ENCODE measurements around the gene CA4. TPM values are rescaled to one million over a fixed set of nuclear protein-coding genes. Genes with fewer than 3 reads are reported as not detected.
A peak's percentile ranks its signal among the peaks of the same experiment; 100 is the strongest.

The CA4 gene
- total and polyA plus RNA-seq, 4 donors = 50.0 to 57.6 (median 57.3) TPM

DNA sequence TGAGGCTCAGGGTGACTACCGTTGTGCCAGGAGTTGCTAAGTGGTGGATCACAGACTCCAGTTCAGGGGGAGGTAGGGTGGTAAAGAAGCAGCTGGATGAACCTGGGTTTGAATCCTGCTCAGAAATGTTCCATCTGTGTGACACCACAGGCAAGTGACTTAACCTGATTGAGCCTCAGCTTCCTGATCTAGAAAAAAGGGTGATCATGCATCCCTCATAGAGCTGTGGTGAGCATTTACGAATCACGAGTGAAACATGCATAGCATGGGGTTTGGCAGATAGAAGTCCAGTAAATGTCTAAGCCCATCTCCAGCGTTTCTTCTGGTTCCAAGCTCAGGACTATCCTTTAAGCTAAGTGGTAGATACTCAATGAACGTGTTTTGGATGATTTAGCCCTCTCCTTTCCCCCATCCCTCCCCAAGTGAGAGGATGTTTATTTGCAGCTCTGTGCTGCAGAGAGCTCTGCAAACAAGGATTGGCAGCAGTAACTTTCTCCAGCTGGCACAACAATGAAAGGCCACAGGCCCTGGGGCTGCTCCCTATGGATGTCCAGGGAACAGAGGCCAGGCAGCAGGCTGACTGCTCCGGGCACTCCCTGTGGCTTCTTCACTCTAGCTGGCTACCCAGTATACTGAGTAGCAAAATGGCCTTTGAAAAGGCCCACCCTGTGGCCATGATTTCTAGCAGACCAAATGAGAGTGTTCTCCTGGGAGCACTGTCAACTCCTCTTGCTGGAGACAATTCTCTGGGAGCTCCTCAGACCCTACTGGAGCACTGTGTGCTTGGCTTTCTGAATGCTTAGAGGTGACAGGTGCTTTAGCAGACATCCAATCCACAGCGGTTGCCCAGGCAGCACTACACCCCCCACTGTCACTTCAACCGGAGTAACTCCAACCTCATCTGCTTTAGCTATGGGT is 21.3 kb downstream of the CA4 start:
- H3K27ac ChIP-seq (ENCODE audit: low read depth in 1 of 2, low read length in 1 of 2) = peak overlapping the region in 1 of 2 donors; percentile 86
- no peak overlapping the region for H3K9ac ChIP-seq (ENCODE audit: insufficient read depth in 1 of 2, low read length in 2 of 2)
- H3K9me3 ChIP-seq (ENCODE audit: control insufficient read depth in 4 of 4, insufficient read depth in 3 of 4, low read length in 3 of 4) = no peaks in the 10 kb centered on the region
- WGBS, 2 donors = 52 to 67% methylated on average over 8 of the region's 8 CpGs
- ATAC-seq (ENCODE audit: insufficient read depth, low FRiP score) (peak; percentile 12), DNase-seq (peak in 2 of 3 donors; percentile 52 to 70)
- no peak overlapping the region for H3K4me3 ChIP-seq
- H3K27me3 ChIP-seq (ENCODE audit: control insufficient read depth in 3 of 3, insufficient read depth in 3 of 3, low read length in 2 of 3) = no peaks in the 10 kb centered on the region
- no peak for TF ChIP-seq CTCF (IDR thresholded peaks at IDR 0.05; ENCODE audit: control extremely low read depth, extremely low read depth)
- peaks cover 0 to 26% (median 14%) of the 10 kb centered on the region in 5 donors for H3K4me1 ChIP-seq (ENCODE audit: control insufficient read depth in 5 of 5, insufficient read depth in 5 of 5, low read length in 5 of 5)
- H3K36me3 ChIP-seq (ENCODE audit: control insufficient read depth in 4 of 4, insufficient read depth in 4 of 4, low read length in 4 of 4) = no peaks in the 10 kb centered on the region

DNA sequence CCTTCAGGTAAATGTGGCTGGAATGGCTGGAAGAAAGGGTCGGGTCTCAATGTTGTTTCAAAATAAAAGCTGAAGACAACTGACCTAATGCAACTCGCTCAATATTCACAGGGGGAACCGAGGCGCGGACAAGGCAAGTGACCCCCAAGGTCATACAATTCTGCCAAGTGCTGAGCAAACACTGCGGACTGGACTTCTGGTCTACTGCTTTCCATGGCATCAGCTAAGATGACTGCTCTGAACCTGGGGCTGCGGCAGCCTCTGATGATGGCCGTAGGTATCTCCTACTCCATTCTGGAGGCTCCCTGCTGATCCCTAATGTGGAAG is 21.9 kb downstream of the CA4 start:
- Histone ChIP-seq H3K4me3 (no peak overlapping the region), H3K36me3 (ENCODE audit: control insufficient read depth in 4 of 4, insufficient read depth in 4 of 4, low read length in 4 of 4) (peaks cover 0 to 1% (median 0%) of the 10 kb centered on the region in 4 donors), H3K9me3 (ENCODE audit: control insufficient read depth in 4 of 4, insufficient read depth in 3 of 4, low read length in 3 of 4) (no peaks in the 10 kb centered on the region), H3K9ac (ENCODE audit: insufficient read depth in 1 of 2, low read length in 2 of 2) (no peak overlapping the region), H3K4me1 (ENCODE audit: control insufficient read depth in 5 of 5, insufficient read depth in 5 of 5, low read length in 5 of 5) (peaks cover 0 to 26% (median 14%) of the 10 kb centered on the region in 5 donors), H3K27me3 (ENCODE audit: control insufficient read depth in 3 of 3, insufficient read depth in 3 of 3, low read length in 2 of 3) (no peaks in the 10 kb centered on the region), H3K27ac (ENCODE audit: low read depth in 1 of 2, low read length in 1 of 2) (peak overlapping the region in 1 of 2 donors; percentile 86)
- ATAC-seq (ENCODE audit: insufficient read depth, low FRiP score) (no peak), DNase-seq (no peak)
- WGBS, 2 donors = 93 to 98% methylated on average over 8 of the region's 8 CpGs
- no peak for TF ChIP-seq CTCF (IDR thresholded peaks at IDR 0.05; ENCODE audit: control extremely low read depth, extremely low read depth)

DNA sequence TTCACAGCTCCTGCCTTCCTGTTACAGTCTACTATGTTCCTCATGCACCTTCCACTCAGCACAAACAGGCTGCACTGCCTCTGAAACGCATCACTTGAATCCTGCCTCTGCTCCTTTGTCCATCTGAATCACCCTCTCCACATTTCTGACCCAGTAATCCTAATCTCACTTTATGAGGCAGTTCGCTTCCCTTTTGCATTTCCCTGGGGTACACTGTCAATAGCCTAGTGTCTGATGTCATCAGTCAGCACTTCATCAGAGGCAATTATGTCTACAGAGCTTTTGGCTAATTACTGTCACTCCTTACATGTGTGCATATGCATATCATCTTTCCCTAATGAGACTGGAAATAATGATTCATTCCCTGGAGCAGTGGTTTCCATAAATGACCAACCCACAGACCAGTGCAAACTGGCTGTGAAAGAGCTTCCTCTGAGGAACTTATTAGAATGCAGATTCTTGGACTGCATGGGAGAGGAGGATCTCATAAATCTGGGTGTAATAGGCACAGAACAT is 23.6 kb downstream of the CA4 start:
- Histone ChIP-seq H3K4me1 (ENCODE audit: control insufficient read depth in 5 of 5, insufficient read depth in 5 of 5, low read length in 5 of 5) (peaks cover 0 to 17% (median 8%) of the 10 kb centered on the region in 5 donors), H3K9me3 (ENCODE audit: control insufficient read depth in 4 of 4, insufficient read depth in 3 of 4, low read length in 3 of 4) (no peaks in the 10 kb centered on the region), H3K4me3 (no peak overlapping the region), H3K9ac (ENCODE audit: insufficient read depth in 1 of 2, low read length in 2 of 2) (no peak overlapping the region), H3K27me3 (ENCODE audit: control insufficient read depth in 3 of 3, insufficient read depth in 3 of 3, low read length in 2 of 3) (no peaks in the 10 kb centered on the region), H3K36me3 (ENCODE audit: control insufficient read depth in 4 of 4, insufficient read depth in 4 of 4, low read length in 4 of 4) (peaks cover 0 to 5% (median 3%) of the 10 kb centered on the region in 4 donors), H3K27ac (ENCODE audit: low read depth in 1 of 2, low read length in 1 of 2) (no peak overlapping the region)
- ATAC-seq (ENCODE audit: insufficient read depth, low FRiP score) (no peak), DNase-seq (no peak)
- TF ChIP-seq CTCF (IDR thresholded peaks at IDR 0.05; ENCODE audit: control extremely low read depth, extremely low read depth) = no peak
- WGBS, 2 donors = 75 to 89% methylated on average over 2 of the region's 2 CpGs
